ENCODE results near the gene MTRF1L.

DNA sequence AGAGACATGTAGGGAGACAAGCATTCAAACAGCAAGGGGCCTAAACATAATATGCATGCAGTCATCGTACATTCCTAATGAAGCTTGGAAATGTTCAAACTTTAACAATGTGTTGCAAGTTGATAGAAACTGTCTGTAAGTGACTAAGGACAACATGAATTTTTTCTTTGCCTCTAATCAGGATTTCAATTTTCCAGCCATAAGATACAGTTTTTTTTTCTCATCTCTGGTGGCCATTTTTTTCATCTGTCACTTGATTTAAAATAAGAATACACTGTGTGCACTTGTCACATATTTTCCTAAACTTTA is 22.2 kb upstream of the MTRF1L start:
- TF ChIP-seq, protein P1, sequence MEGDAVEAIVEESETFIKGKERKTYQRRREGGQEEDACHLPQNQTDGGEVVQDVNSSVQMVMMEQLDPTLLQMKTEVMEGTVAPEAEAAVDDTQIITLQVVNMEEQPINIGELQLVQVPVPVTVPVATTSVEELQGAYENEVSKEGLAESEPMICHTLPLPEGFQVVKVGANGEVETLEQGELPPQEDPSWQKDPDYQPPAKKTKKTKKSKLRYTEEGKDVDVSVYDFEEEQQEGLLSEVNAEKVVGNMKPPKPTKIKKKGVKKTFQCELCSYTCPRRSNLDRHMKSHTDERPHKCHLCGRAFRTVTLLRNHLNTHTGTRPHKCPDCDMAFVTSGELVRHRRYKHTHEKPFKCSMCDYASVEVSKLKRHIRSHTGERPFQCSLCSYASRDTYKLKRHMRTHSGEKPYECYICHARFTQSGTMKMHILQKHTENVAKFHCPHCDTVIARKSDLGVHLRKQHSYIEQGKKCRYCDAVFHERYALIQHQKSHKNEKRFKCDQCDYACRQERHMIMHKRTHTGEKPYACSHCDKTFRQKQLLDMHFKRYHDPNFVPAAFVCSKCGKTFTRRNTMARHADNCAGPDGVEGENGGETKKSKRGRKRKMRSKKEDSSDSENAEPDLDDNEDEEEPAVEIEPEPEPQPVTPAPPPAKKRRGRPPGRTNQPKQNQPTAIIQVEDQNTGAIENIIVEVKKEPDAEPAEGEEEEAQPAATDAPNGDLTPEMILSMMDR (IDR thresholded peaks at IDR 0.05; ENCODE audit: low read length) = no peak
- no peak for TF ChIP-seq EZH2phosphoT487 (IDR thresholded peaks at IDR 0.05; ENCODE audit: low read length)
